Astrocyte (in vitro differentiated cells and primary cell): Measurements from ENCODE around the gene SULF2. TPM values are rescaled to one million over a fixed set of nuclear protein-coding genes. Genes with fewer than 3 reads are reported as not detected.

Experiments
- DNase-seq: peaks from one replicate; pipeline ENCODE4 v3.0.0-alpha.2; 2010; ENCODE audit warnings: low read depth
- FAIRE-seq: peaks from 2 replicates; lab custom pipeline; 2011; peaks lifted over from hg19 to GRCh38; lab: Jason Lieb, UNC
- H2AFZ ChIP-seq: 2 replicates; pipeline ENCODE4 v1.6.0; 2012; ENCODE audit warnings: low read depth, low read length, inconsistent platforms
- H3K27ac ChIP-seq: 2 replicates; pipeline ENCODE4 v1.5.1; 2011; ENCODE audit warnings: low read depth, low read length, inconsistent platforms
- H3K27me3 ChIP-seq: 2 replicates; pipeline ENCODE4 v1.6.0; 2011; ENCODE audit warnings: low read length, inconsistent platforms; ENCODE audit not compliant: insufficient read depth
- H3K36me3 ChIP-seq: 2 replicates; pipeline ENCODE4 v1.5.1; 2011; ENCODE audit warnings: low read length, inconsistent platforms; ENCODE audit not compliant: insufficient read depth
- H3K4me1 ChIP-seq: 2 replicates; pipeline ENCODE4 v1.5.1; 2011; ENCODE audit warnings: low read length, inconsistent platforms; ENCODE audit not compliant: insufficient read depth
- H3K4me2 ChIP-seq: 2 replicates; pipeline ENCODE4 v1.6.0; 2012; ENCODE audit warnings: low read length, inconsistent platforms
- H3K4me3 ChIP-seq: 2 replicates; pipeline ENCODE4 v1.5.1; 2011; ENCODE audit warnings: low read depth, mild to moderate bottlenecking, low read length, inconsistent platforms; ENCODE audit not compliant: insufficient read depth
- H3K79me2 ChIP-seq: 2 replicates; pipeline ENCODE4 v1.6.0; 2012; ENCODE audit warnings: mild to moderate bottlenecking, low read length, inconsistent platforms; ENCODE audit not compliant: insufficient read depth
- H3K9ac ChIP-seq: 2 replicates; pipeline ENCODE4 v1.6.0; 2012; ENCODE audit warnings: mild to moderate bottlenecking, low read length, inconsistent platforms
- H3K9me3 ChIP-seq: 2 replicates; pipeline ENCODE4 v1.5.1; 2012; ENCODE audit warnings: low read depth, mild to moderate bottlenecking, low read length, inconsistent platforms; ENCODE audit not compliant: insufficient read depth
- H4K20me1 ChIP-seq: 2 replicates; pipeline ENCODE4 v1.6.0; 2012; ENCODE audit warnings: low read length, inconsistent platforms; ENCODE audit not compliant: insufficient read depth
- H3K27ac Mint-ChIP-seq: one replicate; pipeline ENCODE4 v1.8.0; 2021; ENCODE audit warnings: mild to moderate bottlenecking, mixed read lengths; ENCODE audit not compliant: unreplicated experiment
- H3K27me3 Mint-ChIP-seq: one replicate; pipeline ENCODE4 v1.8.0; 2021; ENCODE audit warnings: low read depth, mixed read lengths; ENCODE audit not compliant: unreplicated experiment
- H3K36me3 Mint-ChIP-seq: one replicate; pipeline ENCODE4 v1.8.0; 2021; ENCODE audit warnings: low read depth, mixed read lengths; ENCODE audit not compliant: unreplicated experiment
- H3K4me1 Mint-ChIP-seq: one replicate; pipeline ENCODE4 v1.8.0; 2021; ENCODE audit warnings: low read depth, mixed read lengths; ENCODE audit not compliant: unreplicated experiment
- H3K4me3 Mint-ChIP-seq: one replicate; pipeline ENCODE4 v1.8.0; 2021; ENCODE audit warnings: mild to moderate bottlenecking, moderate library complexity, mixed read lengths; ENCODE audit not compliant: unreplicated experiment
- H3K9me3 Mint-ChIP-seq: one replicate; pipeline ENCODE4 v1.8.0; 2021; ENCODE audit warnings: mild to moderate bottlenecking, mixed read lengths; ENCODE audit not compliant: unreplicated experiment
- CTCF ChIP-seq: IDR thresholded peaks from 2 replicates; pipeline ENCODE4 v1.5.1; 2011; ENCODE audit warnings: low read depth, mild to moderate bottlenecking, inconsistent platforms, low read length, moderate library complexity; ENCODE audit not compliant: insufficient read depth
- EZH2 ChIP-seq: IDR thresholded peaks from 2 replicates; pipeline ENCODE4 v1.6.1; 2012; ENCODE audit warnings: mild to moderate bottlenecking, low read length, inconsistent platforms; ENCODE audit not compliant: insufficient read depth
- total RNA-seq: library from RNA; stranded (reverse); gene quantifications from 2 replicates; pipeline ENCODE4 v1.2.1, GENCODE V29; 2021

Gene SULF2
- total RNA-seq, 1 donor from 2014 or later: 139 TPM

DNA sequence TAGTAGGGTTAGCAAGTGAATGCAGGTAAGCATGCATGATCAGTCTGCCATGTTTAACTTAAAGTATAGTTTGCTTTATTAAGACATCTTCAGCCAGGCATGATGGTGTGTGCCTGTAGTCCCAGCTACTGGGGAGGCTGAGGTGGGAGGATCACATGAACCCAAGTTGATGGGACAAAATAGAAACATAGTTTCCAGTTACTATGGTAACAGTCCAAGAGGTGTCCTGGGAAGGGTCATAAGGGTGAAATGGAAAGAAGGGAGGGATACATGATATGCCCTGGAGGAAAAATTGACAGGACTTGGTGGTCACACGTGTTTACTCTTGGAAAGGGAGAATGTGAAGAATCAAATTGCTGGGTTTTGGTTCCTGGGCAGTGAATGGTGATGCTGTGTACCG, 139.6 kb downstream of the SULF2 start:
- Mint-ChIP-seq H3K27ac (no peak overlapping the region), H3K4me1 (peaks cover 3% of the 10 kb centered on the region)

DNA sequence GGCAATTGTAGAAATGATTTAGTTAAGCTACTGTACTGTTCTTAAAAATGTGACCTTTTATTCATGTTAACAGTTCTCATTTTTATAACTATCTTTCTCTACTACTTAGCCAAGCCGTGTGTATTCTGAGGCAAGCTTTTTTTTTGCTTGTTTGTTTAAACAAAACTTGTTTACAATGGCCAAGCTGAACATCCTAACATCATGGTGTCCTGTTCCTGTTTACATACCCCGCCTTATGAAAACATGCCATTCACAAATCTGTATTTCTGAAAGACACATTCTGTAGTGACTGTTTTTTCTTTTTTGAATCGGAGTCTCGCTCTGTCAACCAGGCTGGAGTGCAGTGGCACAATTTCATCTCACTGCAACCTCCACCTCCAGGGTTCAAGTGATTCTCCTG, 142.7 kb downstream of the SULF2 start:
- Mint-ChIP-seq H3K4me3 (no peak overlapping the region), H3K36me3 (peaks cover 23% of the 10 kb centered on the region), H3K27me3 (no peaks in the 10 kb centered on the region), H3K4me1 (peaks cover 3% of the 10 kb centered on the region), H3K9me3 (peaks cover 4% of the 10 kb centered on the region), H3K27ac (no peak overlapping the region)
- no peak overlapping the region for H3K9ac ChIP-seq
- no peaks in the 10 kb centered on the region for H3K27me3 ChIP-seq
- H3K4me2 ChIP-seq: no peak overlapping the region
- no peaks in the 10 kb centered on the region for H3K79me2 ChIP-seq
- TF ChIP-seq EZH2: no peak
- no peak for TF ChIP-seq CTCF
- FAIRE-seq: no peak
- DNase-seq: no peak
- H3K4me3 ChIP-seq: no peak overlapping the region
- H3K9me3 ChIP-seq: no peaks in the 10 kb centered on the region
- H2AFZ ChIP-seq: no peak overlapping the region
- peaks cover 4% of the 10 kb centered on the region for H3K4me1 ChIP-seq
- peaks cover 9% of the 10 kb centered on the region for H4K20me1 ChIP-seq
- no peak overlapping the region for H3K27ac ChIP-seq
- H3K36me3 ChIP-seq: peaks cover 33% of the 10 kb centered on the region

More for the DNA sequence above, 139.6 kb downstream of the SULF2 start:
- Histone ChIP-seq H4K20me1 (peaks cover 9% of the 10 kb centered on the region), H3K27ac (no peak overlapping the region), H3K9me3 (no peaks in the 10 kb centered on the region), H3K4me1 (peaks cover 4% of the 10 kb centered on the region), H3K4me3 (no peak overlapping the region), H3K4me2 (no peak overlapping the region), H3K27me3 (no peaks in the 10 kb centered on the region), H3K9ac (no peak overlapping the region), H3K79me2 (no peaks in the 10 kb centered on the region), H3K36me3 (peaks cover 28% of the 10 kb centered on the region), H2AFZ (no peak overlapping the region)
- H3K36me3 Mint-ChIP-seq: peaks cover 23% of the 10 kb centered on the region
- DNase-seq (no peak), FAIRE-seq (no peak)
- no peak for TF ChIP-seq CTCF
- TF ChIP-seq EZH2: no peak
- H3K4me3 Mint-ChIP-seq: no peak overlapping the region
- H3K27me3 Mint-ChIP-seq: no peaks in the 10 kb centered on the region
- peaks cover 4% of the 10 kb centered on the region for H3K9me3 Mint-ChIP-seq

GRCh38 chr20:47642118-47642517, 143.2 kb downstream of the SULF2 start:
- H3K4me2 ChIP-seq: no peak overlapping the region
- no peaks in the 10 kb centered on the region for H3K9me3 ChIP-seq
- H3K4me3 ChIP-seq: no peak overlapping the region
- H3K79me2 ChIP-seq: no peaks in the 10 kb centered on the region
- H3K4me1 Mint-ChIP-seq: peaks cover 3% of the 10 kb centered on the region
- H3K4me3 Mint-ChIP-seq: no peak overlapping the region
- TF ChIP-seq EZH2 (no peak), CTCF (no peak)
- H3K27me3 Mint-ChIP-seq: no peaks in the 10 kb centered on the region
- H3K27ac ChIP-seq: no peak overlapping the region
- peaks cover 30% of the 10 kb centered on the region for H3K36me3 ChIP-seq
- H4K20me1 ChIP-seq: peaks cover 9% of the 10 kb centered on the region
- no peaks in the 10 kb centered on the region for H3K27me3 ChIP-seq
- H3K9me3 Mint-ChIP-seq: peaks cover 4% of the 10 kb centered on the region
- FAIRE-seq: no peak
- no peak for DNase-seq
- H2AFZ ChIP-seq: no peak overlapping the region
- no peak overlapping the region for H3K9ac ChIP-seq
- H3K36me3 Mint-ChIP-seq: peaks cover 23% of the 10 kb centered on the region
- no peak overlapping the region for H3K27ac Mint-ChIP-seq
- H3K4me1 ChIP-seq: peaks cover 4% of the 10 kb centered on the region
